ENCODE results near the gene LHFPL3.
A peak's percentile ranks its signal among the peaks of the same experiment; 100 is the strongest.

The LHFPL3 gene

GRCh38 chr7:104412911-104413310 lies 84.5 kb downstream of the LHFPL3 start:
- no peak for TF ChIP-seq CTCF (IDR thresholded peaks at IDR 0.05)

- no peak for TF ChIP-seq CTCF (IDR thresholded peaks at IDR 0.05)
Observed at GRCh38 chr7:104414216-104414615, 85.8 kb downstream of the LHFPL3 start.

- peak; percentile 35; the same call in 1 of the 2 replicates for TF ChIP-seq CTCF (IDR thresholded peaks at IDR 0.05)
Observed at GRCh38 chr7:104415700-104416099, 87.3 kb downstream of the LHFPL3 start.

- no peak for TF ChIP-seq CTCF (IDR thresholded peaks at IDR 0.05)
Observed at GRCh38 chr7:104416866-104417393, 88.5 kb downstream of the LHFPL3 start.

- no peak for TF ChIP-seq CTCF (IDR thresholded peaks at IDR 0.05)
Observed at GRCh38 chr7:104431930-104432329, 103.5 kb downstream of the LHFPL3 start.

- TF ChIP-seq CTCF (IDR thresholded peaks at IDR 0.05), result no peak
Observed at GRCh38 chr7:104434129-104434528, 105.7 kb downstream of the LHFPL3 start.

- no peak for TF ChIP-seq CTCF (IDR thresholded peaks at IDR 0.05)
Observed at GRCh38 chr7:104442481-104442880, 114.1 kb downstream of the LHFPL3 start.

- TF ChIP-seq CTCF (IDR thresholded peaks at IDR 0.05), result no peak
Observed at GRCh38 chr7:104444017-104444416, 115.6 kb downstream of the LHFPL3 start.
